ENCODE results near the gene CLN6.

Gene CLN6

DNA sequence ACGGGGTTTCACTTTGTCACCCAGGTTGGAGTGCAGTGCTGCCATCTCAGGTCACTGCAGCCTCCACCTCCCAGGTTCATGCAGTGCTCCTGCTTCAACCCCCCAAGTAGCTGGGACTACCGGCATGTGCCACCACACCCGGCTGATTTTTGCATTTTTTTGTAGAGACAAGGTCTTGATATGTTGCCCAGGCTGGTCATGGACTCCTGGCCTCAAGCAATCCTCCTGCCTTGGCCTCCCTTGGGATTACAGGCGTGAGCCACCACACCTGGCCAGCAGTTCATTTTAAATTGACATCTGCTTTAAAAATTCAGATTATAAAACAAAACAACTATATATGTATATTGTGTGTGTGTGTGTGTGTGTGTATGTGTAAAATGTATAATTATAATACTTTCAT lies 62.7 kb downstream of the CLN6 start:
- Histone ChIP-seq H3K9me3 (ENCODE audit: insufficient read depth, low read depth, low read length) (no peaks in the 10 kb centered on the region), H3F3A (ENCODE audit: low read depth) (no peaks in the 10 kb centered on the region), H3K4me2 (ENCODE audit: low read depth, low read length, poor library complexity, severe bottlenecking) (no peak overlapping the region), H3K9ac (ENCODE audit: low read depth, low read length, poor library complexity, severe bottlenecking) (no peak overlapping the region), H4K20me1 (ENCODE audit: insufficient read depth, low read length, poor library complexity, severe bottlenecking) (no peaks in the 10 kb centered on the region), H3K4me1 (ENCODE audit: insufficient read depth, low read length, poor library complexity, severe bottlenecking) (no peaks in the 10 kb centered on the region), H3K79me2 (ENCODE audit: insufficient read depth, low read length) (no peaks in the 10 kb centered on the region), H3K27me3 (ENCODE audit: insufficient read depth, low read length, poor library complexity, severe bottlenecking) (no peaks in the 10 kb centered on the region), H2AFZ (ENCODE audit: low read length) (no peak overlapping the region), H3K4me3 (ENCODE audit: low read length, poor library complexity, severe bottlenecking) (no peak overlapping the region), H3K9me2 (replicated peaks; ENCODE audit: low read depth, low read length) (no peaks in the 10 kb centered on the region), H3K36me3 (ENCODE audit: insufficient read depth, low read length) (peaks cover 47% of the 10 kb centered on the region)
- TF ChIP-seq, protein P1, sequence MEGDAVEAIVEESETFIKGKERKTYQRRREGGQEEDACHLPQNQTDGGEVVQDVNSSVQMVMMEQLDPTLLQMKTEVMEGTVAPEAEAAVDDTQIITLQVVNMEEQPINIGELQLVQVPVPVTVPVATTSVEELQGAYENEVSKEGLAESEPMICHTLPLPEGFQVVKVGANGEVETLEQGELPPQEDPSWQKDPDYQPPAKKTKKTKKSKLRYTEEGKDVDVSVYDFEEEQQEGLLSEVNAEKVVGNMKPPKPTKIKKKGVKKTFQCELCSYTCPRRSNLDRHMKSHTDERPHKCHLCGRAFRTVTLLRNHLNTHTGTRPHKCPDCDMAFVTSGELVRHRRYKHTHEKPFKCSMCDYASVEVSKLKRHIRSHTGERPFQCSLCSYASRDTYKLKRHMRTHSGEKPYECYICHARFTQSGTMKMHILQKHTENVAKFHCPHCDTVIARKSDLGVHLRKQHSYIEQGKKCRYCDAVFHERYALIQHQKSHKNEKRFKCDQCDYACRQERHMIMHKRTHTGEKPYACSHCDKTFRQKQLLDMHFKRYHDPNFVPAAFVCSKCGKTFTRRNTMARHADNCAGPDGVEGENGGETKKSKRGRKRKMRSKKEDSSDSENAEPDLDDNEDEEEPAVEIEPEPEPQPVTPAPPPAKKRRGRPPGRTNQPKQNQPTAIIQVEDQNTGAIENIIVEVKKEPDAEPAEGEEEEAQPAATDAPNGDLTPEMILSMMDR (conservative IDR thresholded peaks at IDR 0.05; ENCODE audit: low read length): no peak
- TF ChIP-seq EZH2phosphoT487 (IDR thresholded peaks at IDR 0.05; ENCODE audit: borderline replicate concordance): no peak

DNA sequence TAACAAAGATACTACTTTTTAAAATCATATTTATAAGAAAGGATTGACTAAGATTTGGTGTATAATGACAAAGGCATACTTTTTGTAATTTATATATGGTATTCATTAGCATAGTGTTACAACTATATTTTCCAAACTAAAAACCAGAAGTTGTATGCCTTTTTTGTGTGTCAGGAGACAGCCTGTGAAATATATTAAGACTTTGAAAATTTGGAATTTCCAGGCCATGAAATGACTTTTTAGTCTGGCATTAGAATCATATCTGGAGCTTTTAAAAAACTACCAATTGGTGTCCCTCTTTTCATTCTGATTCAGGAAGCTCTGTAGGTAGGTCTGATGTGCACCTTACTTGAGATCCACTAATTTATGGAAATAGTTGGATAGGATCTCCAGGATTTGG lies 66.3 kb downstream of the CLN6 start:
- no peaks in the 10 kb centered on the region for H3K9me2 ChIP-seq (replicated peaks; ENCODE audit: low read depth, low read length)
- peaks cover 67% of the 10 kb centered on the region for H3K36me3 ChIP-seq (ENCODE audit: insufficient read depth, low read length)
- no peak overlapping the region for H3K4me3 ChIP-seq (ENCODE audit: low read length, poor library complexity, severe bottlenecking)
- no peaks in the 10 kb centered on the region for H3K79me2 ChIP-seq (ENCODE audit: insufficient read depth, low read length)
- no peaks in the 10 kb centered on the region for H3K27me3 ChIP-seq (ENCODE audit: insufficient read depth, low read length, poor library complexity, severe bottlenecking)
- H3F3A ChIP-seq (ENCODE audit: low read depth): no peaks in the 10 kb centered on the region
- H4K20me1 ChIP-seq (ENCODE audit: insufficient read depth, low read length, poor library complexity, severe bottlenecking): no peaks in the 10 kb centered on the region
- no peaks in the 10 kb centered on the region for H3K4me1 ChIP-seq (ENCODE audit: insufficient read depth, low read length, poor library complexity, severe bottlenecking)
- H2AFZ ChIP-seq (ENCODE audit: low read length): no peak overlapping the region
- H3K4me2 ChIP-seq (ENCODE audit: low read depth, low read length, poor library complexity, severe bottlenecking): no peak overlapping the region
- H3K9ac ChIP-seq (ENCODE audit: low read depth, low read length, poor library complexity, severe bottlenecking): no peak overlapping the region
- H3K9me3 ChIP-seq (ENCODE audit: insufficient read depth, low read depth, low read length): no peaks in the 10 kb centered on the region
- TF ChIP-seq, protein P1 (conservative IDR thresholded peaks at IDR 0.05; ENCODE audit: low read length): no peak
- TF ChIP-seq EZH2phosphoT487 (IDR thresholded peaks at IDR 0.05; ENCODE audit: borderline replicate concordance): no peak

DNA sequence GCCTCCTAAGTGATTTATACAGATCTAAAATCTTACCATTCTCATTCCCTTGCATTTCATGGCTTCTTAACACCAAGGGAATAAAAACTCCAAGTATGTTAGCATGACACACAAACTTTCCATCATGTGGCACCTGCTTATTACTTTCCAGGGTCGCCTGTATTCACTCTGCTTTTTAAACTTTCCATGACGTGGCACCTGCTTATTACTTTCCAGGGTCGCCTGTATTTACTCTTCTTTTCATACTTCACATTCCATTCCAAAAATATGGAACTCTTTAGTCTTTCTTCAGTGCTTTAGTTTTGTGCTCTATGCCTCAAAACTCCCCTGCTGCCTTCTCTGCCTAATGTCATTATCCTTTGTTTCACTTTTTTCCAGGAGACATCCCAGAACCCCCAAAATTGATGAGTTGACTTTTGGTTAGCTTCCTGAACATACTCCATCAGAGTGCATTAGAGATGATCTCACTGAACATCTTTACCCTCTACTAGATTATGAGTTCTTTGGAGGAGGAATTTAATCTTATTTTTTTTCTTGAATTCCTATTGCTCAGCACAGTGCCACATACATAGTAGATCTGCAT lies 71.4 kb downstream of the CLN6 start:
- Histone ChIP-seq H3K4me2 (ENCODE audit: low read depth, low read length, poor library complexity, severe bottlenecking) (no peak overlapping the region), H3K9ac (ENCODE audit: low read depth, low read length, poor library complexity, severe bottlenecking) (no peak overlapping the region), H3K4me1 (ENCODE audit: insufficient read depth, low read length, poor library complexity, severe bottlenecking) (no peaks in the 10 kb centered on the region), H3K36me3 (ENCODE audit: insufficient read depth, low read length) (peaks cover 79% of the 10 kb centered on the region), H3K9me2 (replicated peaks; ENCODE audit: low read depth, low read length) (no peaks in the 10 kb centered on the region), H4K20me1 (ENCODE audit: insufficient read depth, low read length, poor library complexity, severe bottlenecking) (no peaks in the 10 kb centered on the region), H3K9me3 (ENCODE audit: insufficient read depth, low read depth, low read length) (no peaks in the 10 kb centered on the region), H2AFZ (ENCODE audit: low read length) (no peak overlapping the region), H3F3A (ENCODE audit: low read depth) (no peaks in the 10 kb centered on the region), H3K27me3 (ENCODE audit: insufficient read depth, low read length, poor library complexity, severe bottlenecking) (no peaks in the 10 kb centered on the region), H3K79me2 (ENCODE audit: insufficient read depth, low read length) (no peaks in the 10 kb centered on the region), H3K4me3 (ENCODE audit: low read length, poor library complexity, severe bottlenecking) (no peak overlapping the region)
- no peak for TF ChIP-seq EZH2phosphoT487 (IDR thresholded peaks at IDR 0.05; ENCODE audit: borderline replicate concordance)
- TF ChIP-seq, protein P1 (conservative IDR thresholded peaks at IDR 0.05; ENCODE audit: low read length): no peak
